NB4 (cell line): ENCODE measurements around the gene MND1.

Source experiments
- DNase-seq: peaks from one replicate; pipeline ENCODE4 v3.0.0; 2010; ENCODE audit warnings: low read depth
- H3K4me3 ChIP-seq: one replicate; pipeline ENCODE4 v1.5.1; 2011; ENCODE audit warnings: mild to moderate bottlenecking, low read depth, low read length, moderate library complexity
- MYC ChIP-seq: IDR thresholded peaks from 2 replicates; pipeline ENCODE4 v1.6.1; 2011; ENCODE audit warnings: low read depth, low read length
- POLR2A ChIP-seq: IDR thresholded peaks from 2 replicates; pipeline ENCODE4 v1.6.1; 2011; ENCODE audit warnings: mild to moderate bottlenecking; ENCODE audit not compliant: insufficient read length; ENCODE audit errors: extremely low read depth
- TF ChIP-seq, protein P1 (sequence below): IDR thresholded peaks from one replicate; pipeline ENCODE4 v1.5.1; 2012; ENCODE audit warnings: low read depth, low read length
- TF ChIP-seq, protein P2 (sequence below): IDR thresholded peaks from 2 replicates; pipeline ENCODE4 v1.6.1; 2011; ENCODE audit warnings: low read depth, low read length

The MND1 gene

DNA sequence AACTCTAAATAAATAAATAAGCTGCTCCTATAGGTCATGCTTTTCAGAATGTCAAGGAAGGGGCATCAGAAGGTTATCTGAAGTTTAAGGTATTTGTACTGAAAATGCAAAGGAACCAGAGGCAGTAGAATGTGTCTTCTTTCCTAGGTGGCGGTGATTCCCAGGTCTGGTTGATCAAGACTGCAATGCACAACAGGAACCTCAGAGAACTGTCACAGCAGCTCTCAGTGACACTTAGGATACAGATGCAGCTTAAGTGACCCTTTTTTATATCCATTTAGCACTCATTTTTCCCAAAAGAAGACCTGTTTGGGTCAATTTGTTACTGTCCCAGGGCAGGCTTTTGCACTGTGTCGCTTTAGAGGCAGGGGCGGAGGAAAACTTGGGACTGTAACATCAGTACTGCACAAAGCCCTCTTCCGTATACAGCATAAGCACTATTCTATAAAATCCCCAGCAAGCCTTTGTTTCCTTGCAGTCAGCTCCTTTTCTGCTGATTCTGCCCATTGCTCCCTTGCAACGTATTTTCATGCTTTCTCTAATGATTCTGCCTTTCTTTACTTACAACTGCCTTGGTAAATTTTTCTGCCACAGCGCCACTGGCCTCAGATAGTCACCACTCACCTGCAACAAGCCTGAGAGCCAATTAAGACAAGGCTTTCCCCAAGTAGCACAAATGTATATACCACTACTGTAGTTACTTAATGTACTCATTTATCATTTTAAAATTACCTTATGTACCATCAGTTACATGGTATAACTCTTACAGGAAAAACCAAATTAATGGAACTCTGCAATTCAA lies 1.5 kb upstream of the MND1 start:
- H3K4me3 ChIP-seq: no peak overlapping the region
- no peak for DNase-seq
- TF ChIP-seq, protein P1, sequence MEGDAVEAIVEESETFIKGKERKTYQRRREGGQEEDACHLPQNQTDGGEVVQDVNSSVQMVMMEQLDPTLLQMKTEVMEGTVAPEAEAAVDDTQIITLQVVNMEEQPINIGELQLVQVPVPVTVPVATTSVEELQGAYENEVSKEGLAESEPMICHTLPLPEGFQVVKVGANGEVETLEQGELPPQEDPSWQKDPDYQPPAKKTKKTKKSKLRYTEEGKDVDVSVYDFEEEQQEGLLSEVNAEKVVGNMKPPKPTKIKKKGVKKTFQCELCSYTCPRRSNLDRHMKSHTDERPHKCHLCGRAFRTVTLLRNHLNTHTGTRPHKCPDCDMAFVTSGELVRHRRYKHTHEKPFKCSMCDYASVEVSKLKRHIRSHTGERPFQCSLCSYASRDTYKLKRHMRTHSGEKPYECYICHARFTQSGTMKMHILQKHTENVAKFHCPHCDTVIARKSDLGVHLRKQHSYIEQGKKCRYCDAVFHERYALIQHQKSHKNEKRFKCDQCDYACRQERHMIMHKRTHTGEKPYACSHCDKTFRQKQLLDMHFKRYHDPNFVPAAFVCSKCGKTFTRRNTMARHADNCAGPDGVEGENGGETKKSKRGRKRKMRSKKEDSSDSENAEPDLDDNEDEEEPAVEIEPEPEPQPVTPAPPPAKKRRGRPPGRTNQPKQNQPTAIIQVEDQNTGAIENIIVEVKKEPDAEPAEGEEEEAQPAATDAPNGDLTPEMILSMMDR: no peak
- TF ChIP-seq, protein P2, sequence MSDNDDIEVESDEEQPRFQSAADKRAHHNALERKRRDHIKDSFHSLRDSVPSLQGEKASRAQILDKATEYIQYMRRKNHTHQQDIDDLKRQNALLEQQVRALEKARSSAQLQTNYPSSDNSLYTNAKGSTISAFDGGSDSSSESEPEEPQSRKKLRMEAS: no peak
- TF ChIP-seq POLR2A: no peak
- TF ChIP-seq MYC: no peak

DNA sequence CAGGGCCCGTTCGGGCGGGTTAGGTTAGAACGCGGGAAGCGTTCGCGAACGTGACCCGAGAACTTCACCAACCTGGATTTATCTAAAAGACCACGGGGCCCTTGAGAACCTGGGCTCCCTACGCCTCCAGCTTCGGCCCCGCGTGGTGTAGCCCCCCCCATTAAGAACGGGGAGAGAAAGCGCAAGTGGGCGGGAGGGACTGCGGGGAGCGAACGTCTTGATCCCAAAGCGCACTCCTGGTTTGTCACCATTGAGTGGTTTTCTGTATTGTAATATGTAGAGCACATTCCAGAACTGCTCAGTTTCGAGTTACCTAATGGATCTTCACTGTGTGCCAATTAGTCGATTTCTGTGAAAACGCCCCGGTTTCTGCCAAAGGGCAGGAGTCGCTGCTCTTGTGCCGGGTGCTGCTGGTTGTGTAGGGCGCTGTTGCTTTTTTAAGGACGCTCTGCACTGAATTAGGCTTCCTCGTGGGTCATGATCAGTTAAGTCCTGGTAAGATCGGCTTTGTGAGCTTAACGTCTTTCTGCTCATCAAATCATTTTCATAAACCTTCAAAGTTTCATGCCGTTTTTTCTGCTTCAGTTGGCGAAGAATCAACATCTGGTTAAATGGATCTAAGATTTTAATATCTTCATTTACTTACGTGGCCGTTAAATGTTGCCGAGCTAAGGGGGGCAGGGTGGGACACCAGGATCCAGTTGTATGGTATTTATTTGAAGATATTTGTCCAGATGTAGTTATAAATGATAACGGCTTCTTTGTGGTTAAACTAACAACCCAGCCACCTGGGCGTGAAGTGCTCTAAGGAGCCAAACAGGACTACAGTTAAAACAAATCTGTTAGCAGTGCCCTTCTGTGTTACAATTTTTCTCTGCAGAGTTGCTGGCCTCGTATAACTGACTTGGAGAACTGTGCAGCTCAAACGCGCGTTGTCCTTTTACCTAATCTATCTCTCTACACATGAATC lies 809 bp downstream of the MND1 start:
- DNase-seq: peak; percentile 82
- H3K4me3 ChIP-seq: peak overlapping the region; percentile 86
- TF ChIP-seq, protein P1: no peak
- TF ChIP-seq POLR2A (no peak), MYC (no peak)
- TF ChIP-seq, protein P2: peak; percentile 17; the same call in 1 of the 2 replicates

DNA sequence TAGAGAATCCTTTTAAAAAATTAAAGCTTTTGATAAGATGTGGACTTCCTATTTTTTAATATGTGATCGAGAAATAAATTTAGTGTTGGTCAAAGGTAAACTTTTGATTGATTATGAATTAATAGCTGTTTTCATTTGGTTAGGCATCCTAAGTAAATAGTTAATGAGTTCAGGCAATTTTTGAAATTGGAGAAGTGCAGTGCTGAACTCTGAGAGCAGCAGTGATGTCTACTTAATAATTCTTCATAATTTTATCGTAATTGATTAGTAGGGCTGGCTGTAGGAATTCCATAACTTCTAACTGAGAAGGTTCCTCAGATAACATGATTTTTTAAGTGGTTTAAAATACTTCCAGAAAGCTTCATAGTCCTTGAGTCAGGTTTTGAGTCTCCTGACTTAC lies 1.5 kb downstream of the MND1 start:
- DNase-seq: no peak
- TF ChIP-seq POLR2A: no peak
- TF ChIP-seq, protein P2: no peak
- TF ChIP-seq MYC: no peak
- TF ChIP-seq, protein P1: no peak
- peak overlapping the region; percentile 86 for H3K4me3 ChIP-seq

DNA sequence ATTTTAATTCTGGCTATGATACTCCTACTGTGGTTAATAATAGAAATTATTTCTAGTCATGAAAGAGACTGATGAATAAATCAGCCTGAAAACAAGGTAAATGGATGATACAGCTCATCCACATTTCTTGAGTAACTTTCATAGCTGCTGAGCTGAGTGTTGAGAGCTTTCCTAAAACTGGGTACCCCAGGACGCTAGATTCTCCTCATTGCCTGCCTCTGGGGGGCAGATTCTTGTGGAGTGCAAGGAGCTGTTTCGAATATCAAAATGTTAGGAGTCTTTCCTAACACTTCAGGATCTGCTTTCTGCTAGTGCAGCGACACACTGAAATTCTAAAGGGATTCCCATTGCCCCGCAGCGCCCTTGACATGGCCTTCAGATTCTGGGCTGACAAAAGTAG lies 2.1 kb downstream of the MND1 start:
- TF ChIP-seq, protein P2: no peak
- no peak for TF ChIP-seq MYC
- TF ChIP-seq, protein P1: peak; percentile 20
- TF ChIP-seq POLR2A: no peak
- peak overlapping the region; percentile 86 for H3K4me3 ChIP-seq
- DNase-seq: peak; percentile 39

DNA sequence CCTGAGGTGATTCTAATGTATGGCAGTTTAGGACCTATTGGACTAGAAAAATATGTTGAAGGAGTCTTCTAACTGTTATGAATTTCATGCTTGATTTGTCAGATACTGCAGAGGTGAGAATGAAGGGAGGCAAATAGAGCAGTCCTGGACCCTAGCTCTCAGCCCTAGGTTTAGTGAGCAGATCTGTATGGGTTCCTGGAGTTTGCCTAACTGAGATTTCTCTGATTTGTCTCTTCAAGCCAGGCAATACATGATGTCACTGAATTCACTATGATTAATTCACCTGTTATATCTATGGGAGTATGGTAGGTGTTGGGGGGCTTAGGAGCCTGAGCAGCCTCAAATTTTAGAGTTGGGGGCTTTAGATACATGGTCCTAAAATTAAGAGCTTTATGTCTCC lies 2.6 kb downstream of the MND1 start:
- peak overlapping the region; percentile 86 for H3K4me3 ChIP-seq
- TF ChIP-seq, protein P2: no peak
- no peak for TF ChIP-seq MYC
- TF ChIP-seq, protein P1: no peak
- TF ChIP-seq POLR2A: no peak
- no peak for DNase-seq
